K562 (cell line): ENCODE results near the gene KIR3DL2. TPM values are rescaled to one million over a fixed set of nuclear protein-coding genes. Genes with fewer than 3 reads are reported as not detected.
"Not testable (repeated sequence)": the region's sequence is repeated elsewhere in the genome, so short reads cannot be mapped to it uniquely, and the experiment has no call there.

ENCODE experiments used
- ATAC-seq: fragments of 200-7000 bp; cut with Tn5 transposase; 3 replicates; pipeline ENCODE4 v1.9.1; 2020; ENCODE audit warnings: moderate library complexity
- BruUV-seq: library from RNA; stranded (reverse); fragments of 400-500 nt; replicated peaks from 2 replicates; lab custom pipeline; 2021; lab: Mats Ljungman, UMichigan
- CTCF ChIA-PET: fragments of 300-600 bp; formaldehyde crosslinking; extraction: SDS; loops from one replicate; lab custom pipeline; 2021; ENCODE audit warnings: low intra/inter-chr PET ratio; lab: Yijun Ruan, JAX
- POLR2A ChIA-PET: fragments of 300-600, 350-650 bp; sonication (Branson Sonifier 250); formaldehyde crosslinking; extraction: SDS; loops from one replicate; lab custom pipeline; 2021; ENCODE audit warnings: antibody characterized with exemption, inconsistent platforms; lab: Yijun Ruan, JAX
- DNase-seq, 4 experiments: peaks; one replicate each; pipeline versions ENCODE4 v3.0.0 to v3.0.0-alpha.2; 2011 to 2018; ENCODE audit warnings: low spot score in 3 of 4, mixed read lengths in 3 of 4; ENCODE audit errors: extremely low read depth in 1 of 4
- FAIRE-seq: peaks from 2 replicates; lab custom pipeline; 2011; peaks lifted over from hg19 to GRCh38; lab: Jason Lieb, UNC
- H2AFZ ChIP-seq: 2 replicates; pipeline ENCODE4 v1.6.0; 2011; ENCODE audit warnings: low read depth, low read length, control low read depth, inconsistent platforms
- H3K27ac ChIP-seq: fragments of 200-600 bp; 3 replicates; pipeline ENCODE4 v1.8.0; 2011; ENCODE audit warnings: low read depth, mild to moderate bottlenecking, control low read depth, inconsistent platforms, low read length, moderate library complexity, mixed read lengths; ENCODE audit errors: extremely low read depth
- H3K27me3 ChIP-seq, 2 experiments: fragments of 300-600 bp in 1 of 2; 2 replicates in 1 of 2; 3 replicates in 1 of 2; pipeline versions ENCODE4 v1.6.0 to v1.8.0; 2011; ENCODE audit warnings: inconsistent platforms in 2 of 2, low read length in 2 of 2, mild to moderate bottlenecking in 1 of 2, mixed read lengths in 1 of 2, moderate library complexity in 1 of 2; ENCODE audit not compliant: control insufficient read depth in 2 of 2, insufficient read depth in 2 of 2
- H3K36me3 ChIP-seq: fragments of 300-600 bp; 3 replicates; pipeline ENCODE4 v1.8.0; 2011; ENCODE audit warnings: mild to moderate bottlenecking, low read length, inconsistent platforms; ENCODE audit not compliant: control insufficient read depth, insufficient read depth
- H3K4me1 ChIP-seq, 2 experiments: fragments of 200-600 bp in 1 of 2; replicated peaks in 1 of 2; 2 replicates in 1 of 2; 3 replicates in 1 of 2; pipeline versions ENCODE4 v1.5.1 to v1.8.0; 2011; ENCODE audit warnings: inconsistent platforms in 2 of 2, low read length in 2 of 2, mild to moderate bottlenecking in 1 of 2, mixed read lengths in 1 of 2, moderate library complexity in 1 of 2; ENCODE audit not compliant: control insufficient read depth in 2 of 2, insufficient read depth in 2 of 2
- H3K4me2 ChIP-seq: 2 replicates; pipeline ENCODE4 v1.6.1; 2011; ENCODE audit warnings: low read length, control low read depth, inconsistent platforms, mixed read lengths; ENCODE audit not compliant: insufficient read depth
- H3K4me3 ChIP-seq: fragments of 200-600 bp; sonication (generic), shearing (Covaris generic); 2 replicates; pipeline ENCODE4 v1.5.1; 2016; ENCODE audit warnings: control low read depth, inconsistent platforms
- H3K79me2 ChIP-seq: fragments of 200-600 bp; 3 replicates; pipeline ENCODE4 v1.8.0; 2011; ENCODE audit warnings: low read length, inconsistent platforms; ENCODE audit not compliant: control insufficient read depth, insufficient read depth
- H3K9ac ChIP-seq, 2 experiments: 2 replicates each; pipeline versions ENCODE4 v1.6.0 to v1.6.1; 2011; ENCODE audit warnings: low read depth in 2 of 2, low read length in 2 of 2, control low read depth in 1 of 2, inconsistent platforms in 1 of 2, mild to moderate bottlenecking in 1 of 2, mixed read lengths in 1 of 2; ENCODE audit not compliant: insufficient read depth in 1 of 2
- H3K9me1 ChIP-seq: one replicate; pipeline ENCODE4 v1.6.0; 2011; ENCODE audit warnings: inconsistent platforms, mild to moderate bottlenecking, low read length, moderate library complexity; ENCODE audit not compliant: control insufficient read depth, insufficient read depth
- H3K9me3 ChIP-seq: replicated peaks from 2 replicates; pipeline ENCODE4 v1.5.1; 2011; ENCODE audit warnings: low read depth, low read length, inconsistent platforms; ENCODE audit not compliant: control insufficient read depth, insufficient read depth
- H4K20me1 ChIP-seq: replicated peaks from 2 replicates; pipeline ENCODE4 v1.6.1; 2011; ENCODE audit warnings: low read length, inconsistent platforms, mixed read lengths; ENCODE audit not compliant: control insufficient read depth, insufficient read depth
- ARID1B ChIP-seq: fragments of 450-650 bp; IDR thresholded peaks from 2 replicates; pipeline ENCODE4 v1.6.1; 2016; ENCODE audit warnings: antibody characterized with exemption, mild to moderate bottlenecking, inconsistent platforms
- CBFA2T2 ChIP-seq: fragments of 450-650 bp; conservative IDR thresholded peaks from 2 replicates; pipeline ENCODE4 v1.6.1; 2017; ENCODE audit warnings: mild to moderate bottlenecking
- CBFA2T3 ChIP-seq: fragments of 450-650 bp; IDR thresholded peaks from 2 replicates; pipeline ENCODE4 v1.6.1; 2017
- CTBP1 ChIP-seq: fragments of 450-650 bp; IDR thresholded peaks from 2 replicates; pipeline ENCODE4 v1.6.1; 2016; ENCODE audit warnings: borderline replicate concordance
- DPF2 ChIP-seq: fragments of 450-650 bp; IDR thresholded peaks from 2 replicates; pipeline ENCODE4 v1.6.1; 2016
- ESRRA ChIP-seq: fragments of 450-650 bp; IDR thresholded peaks from 2 replicates; pipeline ENCODE4 v1.6.1; 2014; ENCODE audit warnings: low read depth, mild to moderate bottlenecking, moderate library complexity, borderline replicate concordance
- HMBOX1 ChIP-seq: sonication (generic); IDR thresholded peaks from 2 replicates; pipeline ENCODE4 v1.6.1; 2016
- KDM1A ChIP-seq, 2 experiments: fragments of 450-650 bp; IDR thresholded peaks; 2 replicates each; pipeline ENCODE4 v1.6.1; 2016; ENCODE audit warnings: mild to moderate bottlenecking in 2 of 2
- LEF1 ChIP-seq: fragments of 450-650 bp; IDR thresholded peaks from 2 replicates; pipeline ENCODE4 v1.6.1; 2016; ENCODE audit warnings: mild to moderate bottlenecking
- NFIC ChIP-seq: fragments of 450-650 bp; IDR thresholded peaks from 2 replicates; pipeline ENCODE4 v1.6.1; 2017; ENCODE audit warnings: mild to moderate bottlenecking, inconsistent platforms
- SMARCA4 ChIP-seq: fragments of 450-650 bp; IDR thresholded peaks from 2 replicates; pipeline ENCODE4 v1.6.1; 2016
- TAL1 ChIP-seq: fragments of 450-650 bp; IDR thresholded peaks from 2 replicates; pipeline ENCODE4 v1.6.1; 2016; ENCODE audit warnings: mild to moderate bottlenecking
- TCF3 ChIP-seq: sonication (generic); formaldehyde crosslinking; IDR thresholded peaks from 2 replicates; pipeline ENCODE4 v1.4.0; 2020; ENCODE audit warnings: mild to moderate bottlenecking, missing genetic modification reagents
- ZNF263 ChIP-seq: sonication (generic); formaldehyde crosslinking; IDR thresholded peaks from 2 replicates; pipeline ENCODE4 v1.8.0; 2022; ENCODE audit warnings: mild to moderate bottlenecking, missing genetic modification reagents, borderline replicate concordance
- WGBS: fragments of 100-300 bp; shearing (Covaris generic); methylation state at CpG from one replicate; pipeline ENCODE4 v1.1.6; 2016; ENCODE audit warnings: low coverage, mixed read lengths; ENCODE audit not compliant: insufficient coverage; ENCODE audit errors: missing lambda C conversion rate; 5-methylcytosine and 5-hydroxymethylcytosine counted together
- in situ Hi-C: fragments of 300-500 bp; cut with MboI; formaldehyde crosslinking; loops from 4 replicates; pipeline ENCODE4 v1.15.0; 2018; ENCODE audit warnings: inconsistent platforms, mixed read lengths
- intact Hi-C: fragments of 100-400 bp; cut with micrococcal nuclease; formaldehyde crosslinking; loops from 2 replicates; pipeline ENCODE4 v1.14.2; 2022
- polyA plus RNA-seq, 8 experiments: library from polyadenylated mRNA; depleted of rRNA in 4 of 8; stranded (reverse) in 5 of 8; unstranded in 3 of 8; fragments of >200 nt; fragmentation: Nextera tagmentation in 2 of 8; fragmentation: Illumina TruSeq in 1 of 8; extraction: Ambion mirVana in 2 of 8; extraction: Trizol in 1 of 8; gene quantifications; 2 replicates each; pipeline versions ENCODE4 v1.2.1 to v1.2.3, GENCODE V29; 2011 to 2014; ENCODE audit warnings: inconsistent platforms in 1 of 8, missing spikeins in 1 of 8
- total RNA-seq, 7 experiments: library from RNA; depleted of rRNA in 6 of 7; stranded (reverse); fragments of >200 nt in 6 of 7; fragmentation: Illumina TruSeq in 2 of 7; extraction: Trizol in 2 of 7; gene quantifications; 2 replicates each; pipeline versions ENCODE4 v1.2.1 to v1.2.3, GENCODE V29; 2011 to 2021; ENCODE audit warnings: low replicate concordance in 1 of 7

Gene KIR3DL2
- total and polyA plus RNA-seq, 9 of the 15 experiments (the other 6 are each of a cell fraction or from before 2014, with no cell fraction given) = not detected

- TF ChIP-seq DPF2 (peak; percentile 63; the same call in 1 of the 2 replicates), ARID1B (peak; percentile 77), HMBOX1 (peak; percentile 31; the same call in 1 of the 2 replicates), KDM1A (IDR thresholded peaks at IDR 0.05) (0 out of 4 replicates have a peak, but pooled peaks of 1 of the 2 experiments have one; percentile 18), CBFA2T2 (peak; percentile 50), TAL1 (peak; percentile 56; the same call in 1 of the 2 replicates), NFIC (peak; percentile 22; the same call in 1 of the 2 replicates), LEF1 (0 out of 2 replicates have a peak, but pooled peaks have one; percentile 16), CBFA2T3 (peak; percentile 62), ESRRA (peak; percentile 40; the same call in 1 of the 2 replicates), ZNF263 (CRISPR knock-in tag) (peak; percentile 53; the same call in 1 of the 2 replicates), SMARCA4 (peak; percentile 52), TCF3 (CRISPR knock-in tag) (peak; percentile 50; the same call in 1 of the 2 replicates), CTBP1 (0 out of 2 replicates have a peak, but pooled peaks have one; percentile 34)
- POLR2A ChIA-PET = interaction anchor here (1.0 kb wide), 1 partner anchor 218 kb away, joined by 3 read pairs; the partner anchor contains the start of gene PPP1R12C
- H3K79me2 ChIP-seq, H3K4me2 ChIP-seq, H3K27me3 ChIP-seq, in situ Hi-C loops, CTCF ChIA-PET, H2AFZ ChIP-seq, H4K20me1 ChIP-seq, H3K36me3 ChIP-seq, H3K4me1 ChIP-seq, H3K9me3 ChIP-seq, BruUV-seq, H3K27ac ChIP-seq, H3K9me1 ChIP-seq, FAIRE-seq, H3K4me3 ChIP-seq, ATAC-seq, H3K9ac ChIP-seq, intact Hi-C loops: not testable (repeated sequence)
- 8% methylated on average over 5 of the region's 7 CpGs for WGBS
- DNase-seq = peak in 1 of 4 experiments; percentile 60
These were observed 48.4 kb downstream of the KIR3DL2 start for GRCh38 chr19:54898685-54899084.

GRCh38 chr19:54899646-54900045 lies 49.4 kb downstream of the KIR3DL2 start:
- H3K4me3 ChIP-seq, H3K9me1 ChIP-seq, DNase-seq, in situ Hi-C loops, ATAC-seq, BruUV-seq, H3K27me3 ChIP-seq, H3K79me2 ChIP-seq, H3K9ac ChIP-seq, H3K36me3 ChIP-seq, H4K20me1 ChIP-seq, intact Hi-C loops, H3K4me1 ChIP-seq, H2AFZ ChIP-seq, H3K9me3 ChIP-seq, FAIRE-seq, H3K4me2 ChIP-seq, CTCF ChIA-PET, POLR2A ChIA-PET, H3K27ac ChIP-seq: not testable (repeated sequence)
- WGBS = 38% methylated on average over 9 of the region's 9 CpGs
